Middle frontal gyrus (tissue), 1 donor: Measurements from ENCODE around the gene ANKRD55.
"Not testable (repeated sequence)": the region's sequence is repeated elsewhere in the genome, so short reads cannot be mapped to it uniquely, and the experiment has no call there.

Experiments used
- DNase-seq: peaks from one replicate; pipeline ENCODE4 v3.0.0-alpha.2; 2015; ENCODE audit warnings: low spot score; ENCODE audit errors: extremely low spot score

Gene ANKRD55

GRCh38 chr5:56106837-56107236, 126.3 kb downstream of the ANKRD55 start:
- no peak for DNase-seq

DNA sequence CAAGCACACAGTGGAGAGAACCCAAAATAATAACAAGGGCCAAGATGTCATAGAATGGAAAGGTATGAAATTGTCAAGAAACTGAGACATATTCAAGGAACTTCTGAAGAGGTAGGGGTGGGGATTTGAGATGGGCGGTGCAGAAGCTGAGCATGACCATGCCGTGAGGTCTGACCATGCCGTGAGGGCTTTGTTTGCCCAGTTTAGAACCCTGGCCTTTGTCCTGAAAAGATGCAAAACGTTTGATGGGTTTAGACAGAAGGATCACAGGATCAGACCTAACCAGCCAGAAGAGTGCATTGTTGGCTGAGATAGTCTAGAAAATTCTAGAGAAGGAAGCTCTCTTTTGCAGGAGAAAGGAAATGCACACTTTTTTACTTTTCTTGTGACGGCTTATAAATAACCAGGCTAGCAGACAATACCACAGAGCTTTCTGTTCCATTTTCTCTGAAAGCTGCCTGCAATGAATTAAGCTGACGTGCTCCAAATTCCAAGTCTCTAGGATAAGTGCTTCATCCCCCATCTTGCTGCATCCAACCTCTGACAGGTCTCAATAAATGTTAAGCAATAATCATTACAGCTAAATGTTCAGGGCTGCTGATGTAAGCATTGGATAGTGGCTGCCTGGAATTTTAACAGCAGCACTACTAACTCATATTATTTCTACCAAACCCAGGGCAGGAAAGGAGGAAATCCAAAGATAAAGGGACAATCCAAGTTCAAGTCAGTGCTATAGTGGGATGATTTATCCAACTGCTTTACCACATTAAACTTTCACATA, 127.4 kb downstream of the ANKRD55 start:
- no peak for DNase-seq

DNA sequence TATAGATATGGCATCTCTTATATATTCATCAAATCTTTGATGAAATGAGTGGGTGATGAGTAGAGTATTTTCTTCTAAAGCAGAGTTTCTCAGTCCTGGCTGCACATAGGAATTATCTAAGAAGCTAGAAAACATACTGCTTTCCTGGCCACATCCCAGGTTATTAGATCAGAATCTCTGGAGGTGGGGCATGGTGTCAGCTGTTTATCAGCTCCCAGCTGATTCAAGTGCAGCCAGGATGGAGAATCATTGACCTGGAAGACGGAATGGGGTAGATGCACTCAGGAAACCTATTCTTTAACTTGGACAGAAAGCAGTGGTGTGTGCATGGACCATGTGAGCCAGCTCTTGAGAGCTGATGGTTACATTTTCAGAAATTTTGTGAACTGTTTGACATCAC, 130.2 kb downstream of the ANKRD55 start:
- DNase-seq = no peak

DNA sequence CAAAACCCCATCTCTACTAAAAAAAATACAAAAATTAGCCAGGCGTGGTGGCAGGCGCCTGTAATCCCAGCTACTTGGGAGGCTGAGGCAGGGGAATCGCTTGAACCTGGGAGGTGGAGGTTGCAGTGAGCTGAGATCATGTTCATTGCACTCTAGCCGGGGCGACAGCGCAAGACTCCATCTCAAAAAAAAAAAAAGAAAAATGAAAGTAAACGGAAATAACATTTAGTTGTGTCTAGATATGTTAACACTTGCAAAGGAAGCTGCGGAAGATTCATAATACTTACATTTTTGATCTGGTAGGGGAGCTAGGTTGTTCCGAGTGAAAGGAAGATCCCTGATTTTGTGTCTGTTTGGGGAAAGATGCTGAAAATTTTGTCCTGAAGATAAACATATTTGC, 130.9 kb downstream of the ANKRD55 start:
- DNase-seq = not testable (repeated sequence)

DNA sequence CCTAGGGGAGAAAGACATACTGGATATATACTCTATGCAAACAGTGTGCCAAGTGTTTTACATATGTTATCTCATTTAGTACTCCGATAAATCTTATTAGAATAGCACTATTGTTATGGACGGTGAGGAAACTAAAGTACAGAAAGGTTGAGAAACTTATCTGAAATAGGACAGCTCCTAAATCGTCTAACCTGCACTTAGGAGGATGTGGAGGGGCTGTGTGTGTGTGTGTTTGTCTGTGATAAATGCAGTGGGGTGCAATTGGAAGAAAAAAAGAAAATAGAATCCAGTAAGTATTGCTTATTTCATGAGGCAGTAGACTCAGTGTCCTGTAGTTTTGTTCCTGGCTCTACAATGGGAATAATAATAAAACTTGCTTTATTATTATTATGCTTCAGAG, 131.9 kb downstream of the ANKRD55 start:
- no peak for DNase-seq

DNA sequence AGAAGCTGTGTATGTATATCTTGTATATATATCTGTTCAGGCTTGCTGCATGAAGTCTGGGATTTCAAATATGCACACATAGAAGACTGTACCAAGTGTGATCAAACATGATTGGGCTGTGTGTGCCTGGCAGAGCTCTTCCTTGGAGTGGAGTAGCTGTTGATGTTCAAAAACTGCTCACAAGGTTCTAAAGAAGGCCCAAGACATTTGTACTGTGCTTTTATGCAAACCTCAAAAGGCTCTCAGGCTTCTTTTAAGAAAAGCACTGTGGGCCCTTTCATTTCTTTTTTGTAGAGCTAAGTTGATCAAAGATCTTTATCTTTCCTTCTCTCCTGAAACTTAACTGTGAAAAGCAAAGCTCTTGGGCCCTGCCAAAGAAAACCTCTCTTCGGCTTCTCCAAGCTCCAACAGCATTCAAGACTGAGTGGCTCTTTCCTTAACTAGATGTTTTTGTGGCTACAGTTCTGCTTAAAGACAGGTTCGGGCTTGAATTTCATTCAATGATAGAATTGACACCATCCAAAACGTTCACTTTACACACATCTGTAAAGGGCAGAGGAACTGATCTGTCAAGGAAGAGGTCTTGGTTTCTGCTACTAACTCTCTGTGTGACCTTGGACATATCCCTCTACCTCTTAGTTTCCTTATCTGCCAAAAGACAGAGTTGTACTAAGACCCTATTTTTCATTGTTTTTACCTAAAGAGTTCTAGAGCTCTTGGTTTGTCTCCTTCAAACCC, 132.5 kb downstream of the ANKRD55 start:
- DNase-seq = no peak

- DNase-seq = no peak
Observed at GRCh38 chr5:56099346-56099745, 133.8 kb downstream of the ANKRD55 start.

DNA sequence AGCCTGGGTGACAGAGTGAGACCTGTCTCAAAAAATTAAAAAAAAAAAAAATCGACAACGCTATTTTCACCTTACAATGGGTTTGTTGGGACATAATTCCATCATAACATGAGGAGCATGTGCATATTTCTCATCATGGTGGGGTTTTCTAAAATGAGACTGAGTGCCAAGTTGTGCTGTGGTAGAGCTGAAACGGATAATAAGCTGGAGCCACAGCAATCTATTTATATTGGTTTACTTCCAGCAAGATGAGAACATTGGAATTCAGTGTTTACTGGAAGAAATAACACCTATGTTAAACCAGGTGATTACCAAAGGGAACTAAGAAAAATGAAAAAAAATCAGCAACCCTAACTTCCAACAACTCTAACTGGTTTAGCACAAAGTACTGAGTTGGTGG, 136.1 kb downstream of the ANKRD55 start:
- DNase-seq = no peak

- DNase-seq = no peak
Observed at GRCh38 chr5:56095579-56096102, 137.5 kb downstream of the ANKRD55 start.

DNA sequence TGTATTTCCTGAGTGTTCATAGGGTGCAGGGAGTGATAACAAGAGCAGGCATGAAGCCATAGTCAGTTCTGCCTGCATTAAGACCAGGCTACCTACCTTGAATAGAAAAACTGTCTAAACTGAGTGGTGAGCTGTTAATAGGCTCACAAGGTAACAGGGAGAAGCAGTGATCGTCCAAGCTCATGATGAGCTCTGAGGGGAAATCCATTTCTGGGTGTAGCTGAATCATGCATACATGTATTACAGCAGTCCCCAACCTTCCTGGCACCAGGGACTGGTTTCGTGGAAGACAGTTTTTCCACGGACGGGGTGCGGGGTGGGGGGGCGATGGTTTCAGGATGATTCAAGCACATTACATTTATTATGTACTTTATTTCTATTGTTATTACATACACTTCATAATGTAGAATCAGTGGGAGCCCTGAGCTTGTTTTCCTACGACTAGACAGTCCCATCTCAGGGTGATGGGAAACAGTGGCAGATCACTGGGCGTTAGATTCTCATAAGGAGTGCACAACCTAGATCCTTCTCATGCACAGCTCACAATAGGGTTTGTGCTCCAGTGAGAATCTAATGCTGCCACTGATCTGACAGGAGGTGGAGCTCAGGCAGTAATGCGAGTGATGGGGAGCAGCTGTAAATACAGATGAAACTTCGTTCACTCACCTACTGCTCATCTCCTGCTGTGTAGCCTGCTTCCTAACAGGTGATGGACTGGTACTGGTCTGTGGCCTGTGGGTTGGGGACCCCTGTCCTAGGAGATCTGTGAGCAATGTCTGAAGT, 138.4 kb downstream of the ANKRD55 start:
- no peak for DNase-seq

GRCh38 chr5:56093970-56094369, 139.2 kb downstream of the ANKRD55 start:
- no peak for DNase-seq

DNA sequence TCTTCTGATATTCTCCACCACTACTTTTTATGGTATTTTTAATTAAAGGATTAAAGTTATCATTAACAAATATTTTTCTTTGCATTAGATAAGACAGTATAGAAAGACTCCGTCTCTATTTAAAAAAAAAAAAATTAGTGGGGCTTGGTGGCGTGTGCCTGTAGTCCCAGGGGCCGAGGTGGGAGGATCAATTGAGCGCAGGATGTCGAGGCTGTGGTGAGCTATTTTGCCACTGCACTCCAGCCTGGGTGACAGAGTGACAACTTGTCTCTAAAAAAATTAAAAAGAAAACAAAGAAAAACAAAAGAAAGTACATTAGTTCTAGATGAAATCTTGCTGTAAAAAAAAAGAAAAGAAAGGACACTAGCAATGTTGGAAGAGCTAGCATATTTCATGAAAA, 141.0 kb downstream of the ANKRD55 start:
- DNase-seq = no peak

GRCh38 chr5:56091664-56092063, 141.5 kb downstream of the ANKRD55 start:
- DNase-seq = no peak

DNA sequence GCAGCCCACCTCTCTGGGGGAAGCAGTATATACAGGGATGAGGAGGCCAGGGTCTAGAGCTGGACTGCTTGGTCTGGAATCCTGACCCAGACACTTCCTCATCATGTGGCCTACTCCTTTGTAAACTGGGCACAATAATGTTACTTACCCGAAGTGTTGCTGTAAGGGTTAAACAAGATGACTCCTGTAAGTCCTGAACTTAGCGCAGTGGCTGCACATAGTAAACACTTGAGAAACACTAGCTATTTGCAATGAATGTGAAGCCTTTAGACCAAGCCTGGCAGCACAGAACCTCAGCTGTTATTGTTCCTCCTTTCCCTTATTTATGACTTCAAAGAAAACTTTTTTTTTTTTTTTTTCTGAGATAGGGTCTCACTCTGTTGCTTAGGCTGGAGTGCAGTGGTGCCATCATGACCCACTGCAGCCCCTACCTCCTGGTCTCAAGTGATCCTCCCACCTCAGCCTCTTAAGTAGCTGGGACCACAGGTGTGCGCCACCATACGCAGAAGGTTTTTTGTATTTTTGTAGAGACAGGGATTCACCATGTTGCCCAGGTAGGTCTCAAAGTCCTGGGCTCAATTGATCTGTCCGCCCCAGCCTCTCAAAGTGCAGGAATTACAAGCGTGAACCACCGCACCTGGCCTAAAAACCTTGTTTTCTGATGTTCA, 142.2 kb downstream of the ANKRD55 start:
- no peak for DNase-seq

- DNase-seq = no peak
Observed at GRCh38 chr5:56088967-56089829, 143.9 kb downstream of the ANKRD55 start.

DNA sequence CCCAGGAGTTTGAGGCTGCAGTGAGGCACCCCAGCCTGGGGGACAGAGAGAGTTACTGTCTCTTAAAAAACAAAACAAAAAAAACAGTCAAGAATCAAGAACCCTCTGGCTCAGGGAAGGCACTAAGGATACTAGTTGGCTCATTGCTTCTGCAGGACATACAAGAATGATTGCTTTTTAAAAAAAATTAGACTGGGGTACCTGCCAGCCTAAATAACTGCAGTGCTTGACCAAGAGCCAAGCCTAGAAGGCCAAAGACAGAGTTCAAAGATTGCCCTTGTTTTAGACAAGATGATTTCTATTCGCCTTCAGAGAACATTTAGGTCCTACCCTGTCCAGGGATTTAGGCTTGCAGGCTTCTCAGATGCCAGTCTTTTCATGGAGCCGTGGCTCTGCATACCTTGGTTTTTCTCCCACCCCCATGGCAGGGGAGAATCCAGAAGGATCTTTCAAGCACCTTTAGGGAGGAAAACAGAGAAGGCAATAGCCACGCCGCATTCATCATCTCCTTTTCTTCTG, 144.6 kb downstream of the ANKRD55 start:
- no peak for DNase-seq

- no peak for DNase-seq
Observed at GRCh38 chr5:56085193-56085592, 147.9 kb downstream of the ANKRD55 start.

DNA sequence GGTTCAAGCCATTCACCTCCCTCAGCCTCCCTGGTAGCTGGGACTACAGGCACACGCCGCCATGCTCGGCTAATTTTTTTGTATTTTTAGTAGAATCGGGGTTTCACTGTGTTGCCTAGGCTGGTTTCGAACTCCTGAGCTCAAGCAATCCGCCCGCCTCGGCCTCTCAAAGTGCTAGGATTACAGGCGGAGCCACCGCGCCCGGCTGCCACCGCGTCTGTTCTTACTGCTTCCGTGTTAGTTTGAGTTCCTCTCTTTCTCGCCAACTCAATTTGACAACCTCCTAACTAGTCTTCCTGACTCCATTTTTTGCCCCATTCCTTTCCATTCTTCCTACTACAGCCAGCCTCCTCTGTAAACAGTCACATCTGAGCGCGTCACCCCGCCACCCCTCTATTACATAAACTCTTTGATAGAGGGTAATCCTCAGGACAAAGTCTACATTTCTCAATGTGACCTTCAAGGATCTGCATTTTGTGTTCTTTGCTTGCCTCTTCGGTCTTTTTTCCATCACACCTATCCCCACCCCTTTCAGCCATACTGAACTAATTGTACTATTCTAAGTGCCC, 149.8 kb downstream of the ANKRD55 start:
- no peak for DNase-seq

DNA sequence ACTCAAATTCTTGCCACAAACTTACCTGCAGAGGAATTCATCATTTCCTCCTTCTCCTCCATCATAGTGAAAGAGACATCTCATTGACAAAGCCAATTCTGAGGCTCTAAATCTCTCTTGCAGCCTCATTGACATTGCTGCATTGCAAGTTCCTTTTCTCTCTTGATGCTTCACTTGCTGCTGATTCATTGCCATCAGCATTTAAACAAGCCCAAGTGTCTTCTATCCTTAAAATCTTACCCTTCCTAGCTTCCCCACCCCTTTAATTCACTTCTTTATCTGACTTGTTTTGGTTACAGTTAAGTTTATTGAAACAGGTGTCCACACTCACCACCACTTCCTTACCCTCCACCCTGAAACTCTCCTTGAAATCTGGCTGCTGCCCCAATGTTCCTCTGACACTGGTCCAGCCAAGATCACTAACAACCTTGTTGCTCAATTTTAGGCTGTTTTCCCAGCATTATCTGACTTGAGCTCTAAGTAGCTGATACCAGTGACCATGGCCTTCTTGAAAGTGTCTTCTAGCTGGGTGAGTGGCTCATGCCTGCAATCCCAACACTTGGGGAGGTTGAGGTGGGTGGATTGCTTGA, 152.0 kb downstream of the ANKRD55 start:
- DNase-seq = not testable (repeated sequence)
